GM19099 (cell line): Measurements from ENCODE around the gene FLT3LG.

ENCODE experiments used
- POLR2A ChIP-seq: IDR thresholded peaks from 3 replicates; pipeline ENCODE4 v1.6.1; 2011; ENCODE audit warnings: low read depth; ENCODE audit not compliant: insufficient read length; ENCODE audit errors: extremely low read depth

The FLT3LG gene

GRCh38 chr19:49451430-49452181 is 22.4 kb upstream of the FLT3LG start, which contains the start of gene PIH1D1:
PIH1D1 (minus strand) TSS chr19:49451814; CDS start chr19:49451574, 240 bp downstream.
- TF ChIP-seq POLR2A = peak; percentile 83

- TF ChIP-seq POLR2A = peak; percentile 98
These were observed 20.8 kb upstream of the FLT3LG start, which contains the start of gene ALDH16A1 for GRCh38 chr19:49453013-49453756. ALDH16A1 (plus strand) TSS chr19:49453225; CDS start chr19:49453332, 107 bp downstream.

GRCh38 chr19:49453757-49454240 is 20.2 kb upstream of the FLT3LG start:
- TF ChIP-seq POLR2A = no peak

GRCh38 chr19:49455773-49456172 is 18.2 kb upstream of the FLT3LG start:
- no peak for TF ChIP-seq POLR2A

GRCh38 chr19:49456326-49456725 is 17.7 kb upstream of the FLT3LG start:
- no peak for TF ChIP-seq POLR2A

- no peak for TF ChIP-seq POLR2A
These were observed 15.5 kb upstream of the FLT3LG start for GRCh38 chr19:49458567-49458903.

- no peak for TF ChIP-seq POLR2A
These were observed 14.6 kb upstream of the FLT3LG start for GRCh38 chr19:49459388-49459787.

GRCh38 chr19:49461656-49462055 is 12.4 kb upstream of the FLT3LG start:
- no peak for TF ChIP-seq POLR2A

- no peak for TF ChIP-seq POLR2A
These were observed 11.5 kb upstream of the FLT3LG start for GRCh38 chr19:49462492-49462891.

- no peak for TF ChIP-seq POLR2A
These were observed 9.9 kb upstream of the FLT3LG start for GRCh38 chr19:49463960-49464740.

- no peak for TF ChIP-seq POLR2A
These were observed 8.6 kb upstream of the FLT3LG start for GRCh38 chr19:49465371-49465770.

- no peak for TF ChIP-seq POLR2A
These were observed 5.8 kb upstream of the FLT3LG start for GRCh38 chr19:49468199-49468598.

GRCh38 chr19:49468746-49469447 is 5.1 kb upstream of the FLT3LG start:
- TF ChIP-seq POLR2A = no peak

- peak; percentile 30 for TF ChIP-seq POLR2A
These were observed 4.0 kb upstream of the FLT3LG start for GRCh38 chr19:49469828-49470614.
